ENCODE results near the gene LACRT. TPM values are rescaled to one million over a fixed set of nuclear protein-coding genes. Genes with fewer than 3 reads are reported as not detected.

The LACRT gene, protein sequence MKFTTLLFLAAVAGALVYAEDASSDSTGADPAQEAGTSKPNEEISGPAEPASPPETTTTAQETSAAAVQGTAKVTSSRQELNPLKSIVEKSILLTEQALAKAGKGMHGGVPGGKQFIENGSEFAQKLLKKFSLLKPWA
- total RNA-seq (not detected in 2 replicates), polyA plus RNA-seq (not detected in 2 replicates), polyA minus RNA-seq (not detected in 2 replicates), Bru-seq, nascent RNA (not detected), BruChase-seq, experiment 1, labeled RNA remaining after a 6-hour chase (not detected), BruChase-seq, experiment 2, labeled RNA remaining after a 2-hour chase (not detected)
- not detected in 2 replicates for polyA plus RNA-seq (2011; cell fraction: cytosol; rRNA removed)
- polyA plus RNA-seq (2011; cell fraction: nucleus; rRNA removed), result not detected in 2 replicates
- polyA plus RNA-seq (2012), result not detected in 2 replicates
- polyA minus RNA-seq (2011; cell fraction: cytosol; rRNA and poly(A)+ RNA removed), result not detected
- not detected in 2 replicates for polyA minus RNA-seq (2011; cell fraction: nucleus; rRNA and poly(A)+ RNA removed)
- long read RNA-seq, result 0 reads

DNA sequence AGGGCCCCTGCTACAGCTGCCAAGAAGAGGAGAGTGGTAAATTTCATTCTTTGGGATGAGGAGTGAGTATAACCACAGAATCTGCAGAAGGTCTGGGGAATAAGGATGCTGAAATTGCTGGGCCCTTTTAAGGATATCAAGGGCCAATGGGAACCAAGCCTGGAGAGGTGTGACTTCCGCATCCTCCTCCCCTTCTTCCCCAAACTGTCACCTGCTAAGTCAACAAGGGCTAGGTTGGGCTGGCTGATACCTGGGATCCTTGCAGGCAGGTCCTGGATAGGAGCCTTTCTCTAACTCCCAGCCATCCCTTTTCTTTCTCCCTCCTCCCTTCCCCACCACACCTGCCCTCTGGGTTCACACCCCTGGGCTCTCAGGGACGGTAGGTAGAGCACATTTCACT lies at the start of gene LACRT:
Gene LACRT, minus strand, starts transcription at position 101 of the 400 bp plus-strand sequence. Its CDS starts 54 bp downstream, at position 47.
- H3K4me2 ChIP-seq (ENCODE audit: insufficient read depth, low read length), result no peak within 1 kb of the TSS
- no peak for FAIRE-seq
- H4K20me1 ChIP-seq (replicated peaks; ENCODE audit: control insufficient read depth, extremely low read depth, insufficient read depth, low read length), result no peaks in the 10 kb centered on the region
- no peak for DNase-seq (ENCODE audit: low read depth, low spot score)
- ChIA-PET CTCF (no interaction called here), POLR2A (no interaction called here)
- H3K4me3 ChIP-seq (replicated peaks in 1 of 3; ENCODE audit: insufficient read depth in 1 of 3, low read depth in 1 of 3, low read length in 3 of 3), result no peak within 1 kb of the TSS
- H3K9me3 ChIP-seq (replicated peaks; ENCODE audit: control insufficient read depth, insufficient read depth, low read length), result no peaks in the 10 kb centered on the region
- H3K27ac ChIP-seq (ENCODE audit: insufficient read depth, low read depth, low read length), result no peak within 1 kb of the TSS
- no peaks in the 10 kb centered on the region for H3K36me3 ChIP-seq (ENCODE audit: control insufficient read depth in 2 of 2, extremely low read depth in 1 of 2, insufficient read depth in 2 of 2, low read length in 2 of 2)
- no peaks in the 10 kb centered on the region for H3K4me1 ChIP-seq (ENCODE audit: control insufficient read depth, extremely low read depth, insufficient read depth, low read length)
- no peak within 1 kb of the TSS for H2AFZ ChIP-seq (ENCODE audit: low read depth, low read length)
- BruUV-seq (replicated peaks), result no TSS peak
- no peaks in the 10 kb centered on the region for H3K27me3 ChIP-seq (ENCODE audit: control insufficient read depth in 2 of 2, insufficient read depth in 2 of 2, low read length in 2 of 2)
- TF ChIP-seq POLR2A (IDR thresholded peaks at IDR 0.05; ENCODE audit: low read depth, low read length), result no peak
- TF ChIP-seq POLR2AphosphoS5 (IDR thresholded peaks at IDR 0.05; ENCODE audit: insufficient read depth, low read depth, low read length), result no peak
- no peak for TF ChIP-seq FOS (IDR thresholded peaks at IDR 0.05; ENCODE audit: borderline replicate concordance, insufficient read depth, low read length)
- no peak for TF ChIP-seq MYC (IDR thresholded peaks at IDR 0.05; ENCODE audit: low read depth, low read length)
- TF ChIP-seq, protein P1, sequence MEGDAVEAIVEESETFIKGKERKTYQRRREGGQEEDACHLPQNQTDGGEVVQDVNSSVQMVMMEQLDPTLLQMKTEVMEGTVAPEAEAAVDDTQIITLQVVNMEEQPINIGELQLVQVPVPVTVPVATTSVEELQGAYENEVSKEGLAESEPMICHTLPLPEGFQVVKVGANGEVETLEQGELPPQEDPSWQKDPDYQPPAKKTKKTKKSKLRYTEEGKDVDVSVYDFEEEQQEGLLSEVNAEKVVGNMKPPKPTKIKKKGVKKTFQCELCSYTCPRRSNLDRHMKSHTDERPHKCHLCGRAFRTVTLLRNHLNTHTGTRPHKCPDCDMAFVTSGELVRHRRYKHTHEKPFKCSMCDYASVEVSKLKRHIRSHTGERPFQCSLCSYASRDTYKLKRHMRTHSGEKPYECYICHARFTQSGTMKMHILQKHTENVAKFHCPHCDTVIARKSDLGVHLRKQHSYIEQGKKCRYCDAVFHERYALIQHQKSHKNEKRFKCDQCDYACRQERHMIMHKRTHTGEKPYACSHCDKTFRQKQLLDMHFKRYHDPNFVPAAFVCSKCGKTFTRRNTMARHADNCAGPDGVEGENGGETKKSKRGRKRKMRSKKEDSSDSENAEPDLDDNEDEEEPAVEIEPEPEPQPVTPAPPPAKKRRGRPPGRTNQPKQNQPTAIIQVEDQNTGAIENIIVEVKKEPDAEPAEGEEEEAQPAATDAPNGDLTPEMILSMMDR (IDR thresholded peaks at IDR 0.05; ENCODE audit: extremely low read depth in 1 of 2, insufficient read depth in 1 of 2, low read depth in 1 of 2, low read length in 2 of 2), result no peak
- TF ChIP-seq, protein P2, sequence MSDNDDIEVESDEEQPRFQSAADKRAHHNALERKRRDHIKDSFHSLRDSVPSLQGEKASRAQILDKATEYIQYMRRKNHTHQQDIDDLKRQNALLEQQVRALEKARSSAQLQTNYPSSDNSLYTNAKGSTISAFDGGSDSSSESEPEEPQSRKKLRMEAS (IDR thresholded peaks at IDR 0.05; ENCODE audit: insufficient read depth, insufficient read length), result no peak
- TF ChIP-seq GATA2 (IDR thresholded peaks at IDR 0.05; ENCODE audit: insufficient read depth, insufficient read length, low read depth, low read length), result no peak
- no peak for TF ChIP-seq JUN (IDR thresholded peaks at IDR 0.05; ENCODE audit: borderline replicate concordance, insufficient read depth, insufficient read length, low read depth)
- TF ChIP-seq EZH2 (IDR thresholded peaks at IDR 0.05; ENCODE audit: borderline replicate concordance, low read depth, low read length, severe bottlenecking), result no peak
- no peaks in the 10 kb centered on the region for H3K9me1 ChIP-seq (replicated peaks; ENCODE audit: control insufficient read depth, extremely low read depth, insufficient read depth, low read length)
- no peak within 1 kb of the TSS for H3K9ac ChIP-seq (replicated peaks; ENCODE audit: extremely low read depth, insufficient read depth, low read length)
- dilution Hi-C loops (cut with MboI; ENCODE audit: extremely low pct_ligation_motif_present, low sequenced_read_pairs), result no loop called here
- H3K79me2 ChIP-seq (ENCODE audit: control insufficient read depth, insufficient read depth, low read length), result no peaks in the 10 kb centered on the region
- intact Hi-C loops (cut with micrococcal nuclease), result no loop called here

Measured in endothelial cell of umbilical vein (primary cell).